Fibroblast of pulmonary artery (primary cell): ENCODE data around the gene ZSCAN20.

Source experiments
- DNase-seq: peaks from one replicate; pipeline ENCODE4 v3.0.0-alpha.2; 2010; ENCODE audit warnings: low read depth
- H3K4me3 ChIP-seq: replicated peaks from 2 replicates; pipeline ENCODE4 v1.5.1; 2011; ENCODE audit warnings: low read depth, mild to moderate bottlenecking, control low read depth, low read length, moderate library complexity
- CTCF ChIP-seq: IDR thresholded peaks from 2 replicates; pipeline ENCODE4 v1.5.1; 2011; ENCODE audit warnings: mild to moderate bottlenecking, control low read depth, low read length, inconsistent platforms; ENCODE audit errors: missing control alignments

ZSCAN20 gene

GRCh38 chr1:33460144-33460543 is 12.3 kb upstream of the ZSCAN20 start:
- no peak overlapping the region for H3K4me3 ChIP-seq
- DNase-seq = no peak
- TF ChIP-seq CTCF = no peak

- H3K4me3 ChIP-seq = no peak overlapping the region
- no peak for TF ChIP-seq CTCF
- DNase-seq = no peak
Observed at GRCh38 chr1:33460947-33461629, 11.4 kb upstream of the ZSCAN20 start.

GRCh38 chr1:33462405-33463164 is 9.9 kb upstream of the ZSCAN20 start:
- no peak overlapping the region for H3K4me3 ChIP-seq
- no peak for TF ChIP-seq CTCF
- DNase-seq = no peak

- DNase-seq = no peak
- no peak for TF ChIP-seq CTCF
- no peak overlapping the region for H3K4me3 ChIP-seq
Observed at GRCh38 chr1:33464552-33464951, 7.9 kb upstream of the ZSCAN20 start.

- no peak for DNase-seq
- TF ChIP-seq CTCF = no peak
- H3K4me3 ChIP-seq = no peak overlapping the region
Observed at GRCh38 chr1:33465316-33465715, 7.1 kb upstream of the ZSCAN20 start.

GRCh38 chr1:33466159-33466558 is 6.3 kb upstream of the ZSCAN20 start:
- no peak for TF ChIP-seq CTCF
- no peak for DNase-seq
- H3K4me3 ChIP-seq = no peak overlapping the region
